Epidermal melanocyte (primary cell): ENCODE results near the gene TBC1D22A.
"Not testable (repeated sequence)": the region's sequence is repeated elsewhere in the genome, so short reads cannot be mapped to it uniquely, and the experiment has no call there.

Experiments used
- DNase-seq: peaks from one replicate; pipeline ENCODE4 v3.0.0; 2011; ENCODE audit warnings: low spot score; ENCODE audit not compliant: insufficient read length

Gene TBC1D22A

GRCh38 chr22:47164514-47165337 is 402.3 kb downstream of the TBC1D22A start:
- DNase-seq = no peak

- no peak for DNase-seq
Measured at GRCh38 chr22:47165338-47166032, 403.0 kb downstream of the TBC1D22A start.

- DNase-seq = no peak
Measured at GRCh38 chr22:47166033-47166404, 403.6 kb downstream of the TBC1D22A start.

- no peak for DNase-seq
Measured at GRCh38 chr22:47166446-47167016, 404.1 kb downstream of the TBC1D22A start.

GRCh38 chr22:47167056-47167455 is 404.6 kb downstream of the TBC1D22A start:
- no peak for DNase-seq

- not testable (repeated sequence) for DNase-seq
Measured at GRCh38 chr22:47167921-47168320, 405.5 kb downstream of the TBC1D22A start.

- no peak for DNase-seq
Measured at GRCh38 chr22:47168441-47168840, 406.0 kb downstream of the TBC1D22A start.

GRCh38 chr22:47168900-47169800 is 406.7 kb downstream of the TBC1D22A start:
- DNase-seq = no peak

GRCh38 chr22:47169801-47170140 is 407.3 kb downstream of the TBC1D22A start:
- DNase-seq = no peak

GRCh38 chr22:47170511-47171440 is 408.3 kb downstream of the TBC1D22A start:
- DNase-seq = not testable (repeated sequence)

- no peak for DNase-seq
Measured at GRCh38 chr22:47171441-47172221, 409.2 kb downstream of the TBC1D22A start.

GRCh38 chr22:47172771-47173534 is 410.5 kb downstream of the TBC1D22A start:
- DNase-seq = no peak

GRCh38 chr22:47173535-47174021 is 411.1 kb downstream of the TBC1D22A start:
- DNase-seq = no peak

- DNase-seq = no peak
Measured at GRCh38 chr22:47174096-47174495, 411.6 kb downstream of the TBC1D22A start.

- no peak for DNase-seq
Measured at GRCh38 chr22:47174671-47175112, 412.2 kb downstream of the TBC1D22A start.

GRCh38 chr22:47175151-47176025 is 412.9 kb downstream of the TBC1D22A start:
- DNase-seq = no peak

- DNase-seq = no peak
Measured at GRCh38 chr22:47176026-47176389, 413.6 kb downstream of the TBC1D22A start.
